NCI-H2227 (cell line): Measurements from ENCODE around the gene FLOT1.

Source experiments
- DNase-seq: peaks from one replicate; lab custom pipeline; 2025; ENCODE audit not compliant: unreplicated experiment; lab: John Stamatoyannopoulos, UW

The FLOT1 gene

DNA sequence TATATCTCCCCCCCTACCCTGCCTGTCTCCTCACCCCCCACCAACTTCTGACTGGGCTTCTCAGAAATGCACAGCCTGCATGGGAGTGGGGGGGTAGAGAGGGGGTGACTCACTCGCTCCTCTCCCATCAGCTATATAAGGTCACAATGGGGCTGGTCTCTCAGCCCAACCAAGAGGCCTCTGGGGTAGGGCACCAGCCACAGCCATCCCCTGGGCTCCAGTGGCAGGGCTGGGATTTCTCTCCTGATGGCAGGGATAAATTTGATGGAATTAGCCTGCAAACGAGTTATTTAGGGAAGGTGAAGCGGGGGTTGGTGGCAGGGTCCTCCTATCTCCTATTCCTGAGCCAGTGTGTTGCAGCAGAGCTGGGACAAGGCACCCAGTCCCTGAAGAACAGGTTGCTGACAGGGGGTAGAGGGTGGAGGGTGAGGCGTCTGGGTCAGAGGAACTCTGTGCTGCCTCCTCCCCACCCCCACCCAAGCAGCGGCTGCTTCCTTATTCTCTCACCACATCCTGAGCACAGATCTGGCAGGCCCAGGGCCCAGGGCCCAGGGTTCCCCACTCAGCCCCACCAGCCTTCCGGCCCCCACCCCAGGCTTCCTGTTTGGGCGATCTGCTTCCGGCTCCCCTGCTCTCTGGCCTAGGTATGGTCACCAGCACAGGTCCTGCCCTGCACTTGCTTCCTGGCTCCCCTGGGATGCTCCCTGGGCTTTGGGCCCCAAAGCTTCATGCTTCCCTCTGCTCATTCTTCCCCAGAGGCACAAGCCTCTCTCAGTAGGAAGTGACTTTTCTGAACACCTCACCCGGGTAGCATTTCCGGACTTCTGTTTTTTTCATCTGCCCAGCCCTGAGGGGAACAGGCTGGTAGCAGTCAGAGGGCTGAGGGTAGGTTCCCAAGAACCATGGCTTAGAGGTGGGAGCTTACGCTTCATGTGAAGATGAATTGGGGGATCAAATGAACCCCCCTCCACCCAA lies 60.1 kb downstream of the FLOT1 start:
- DNase-seq, result no peak

DNA sequence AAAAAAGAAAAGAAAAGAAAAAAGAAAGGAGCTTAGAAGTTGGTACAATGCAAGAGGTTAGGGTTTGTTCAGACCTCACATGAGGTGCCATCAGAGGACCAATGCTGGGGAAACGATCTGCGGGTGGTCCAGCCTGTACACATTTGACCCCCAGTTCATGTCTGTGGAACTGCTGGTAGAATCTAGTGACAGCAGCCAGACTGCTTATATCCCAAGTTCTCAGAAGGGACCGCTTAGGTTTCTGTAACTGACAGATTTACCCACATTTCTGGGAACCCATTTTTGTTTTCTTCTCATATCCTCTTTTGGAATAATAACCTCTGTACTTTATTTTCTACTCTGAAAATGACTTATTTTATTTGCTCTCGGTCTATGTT lies 60.7 kb downstream of the FLOT1 start:
- DNase-seq, result no peak

DNA sequence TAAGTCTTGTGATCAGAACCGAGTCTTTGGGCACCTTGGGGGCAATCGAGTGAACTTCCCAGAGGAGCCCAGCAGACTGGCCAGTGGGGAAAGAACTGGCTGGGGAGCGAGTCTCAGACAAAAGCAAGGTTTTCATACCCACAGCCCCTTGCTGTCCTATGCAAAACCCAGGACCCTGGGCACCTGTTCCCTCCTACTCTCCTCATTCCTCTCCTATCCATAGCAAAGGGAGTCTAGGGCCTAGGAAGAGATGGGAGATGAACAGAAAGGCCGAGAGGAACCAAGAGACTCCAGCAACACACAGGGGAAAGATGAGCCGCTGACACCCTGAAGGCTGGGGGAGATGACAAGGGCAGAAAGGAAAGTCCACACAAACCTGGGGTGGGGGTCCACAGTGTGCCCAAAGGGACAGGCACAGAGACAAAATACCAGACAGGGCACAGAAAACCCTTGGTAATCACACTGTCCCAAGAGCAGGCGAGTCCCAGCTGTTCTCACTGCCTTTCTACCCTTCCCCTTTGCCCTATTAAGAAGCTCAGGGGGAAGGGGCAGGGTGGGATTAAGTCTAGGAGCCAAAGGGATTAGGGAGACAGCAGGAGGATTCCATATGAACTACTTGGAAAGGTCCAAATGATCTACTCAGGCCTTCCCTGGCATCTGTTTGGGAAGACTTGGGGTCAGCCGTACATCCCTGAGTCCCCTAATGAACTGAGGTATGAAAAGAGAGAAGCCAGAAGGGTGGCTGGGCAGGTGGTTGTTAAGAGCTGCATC lies 62.5 kb downstream of the FLOT1 start:
- DNase-seq, result no peak

DNA sequence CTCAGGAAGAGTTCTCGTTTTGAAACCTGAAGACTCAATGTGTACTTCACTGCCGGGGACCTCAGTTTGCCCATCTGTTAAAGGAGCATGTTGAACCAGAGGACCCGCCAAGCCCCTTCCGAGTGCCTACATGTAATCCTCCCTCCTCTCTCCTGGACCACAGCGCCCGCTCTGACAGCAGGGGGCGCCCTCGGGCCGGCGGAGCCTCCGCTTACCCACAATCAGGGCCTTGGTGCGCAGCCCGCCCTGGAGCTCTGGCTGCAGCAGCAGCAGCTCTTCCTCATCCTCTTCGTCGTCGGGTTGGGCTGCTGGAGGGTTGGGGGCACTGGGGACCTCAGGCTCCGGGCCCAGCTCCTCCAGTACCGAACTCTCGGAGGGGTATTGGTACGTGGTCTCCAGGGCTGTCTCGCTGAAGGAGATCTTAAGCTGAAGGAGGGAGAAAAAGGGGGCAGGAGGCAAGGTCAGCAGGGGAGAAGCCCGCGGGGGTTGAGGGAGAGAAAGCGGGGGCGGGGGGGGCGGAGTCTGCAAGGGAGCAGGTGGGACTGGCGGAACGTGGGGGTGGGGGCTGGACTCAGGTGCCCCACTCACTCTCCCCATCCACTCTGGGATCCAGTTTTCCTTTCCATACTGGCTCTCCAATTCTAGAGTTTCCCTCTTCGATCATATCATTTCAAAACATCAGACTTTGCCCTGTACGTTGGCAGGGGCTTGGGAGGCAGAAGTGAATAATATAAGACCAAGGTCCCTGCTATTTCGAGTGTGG lies 63.3 kb downstream of the FLOT1 start:
- peak; percentile 76 for DNase-seq
